ENCODE results near the gene TM7SF2.

GRCh38 chr11:65103476-65103875 lies 8.2 kb upstream of the TM7SF2 start:
- no peak for TF ChIP-seq EZH2 (IDR thresholded peaks at IDR 0.05; ENCODE audit: low read depth, low read length, severe bottlenecking)
- TF ChIP-seq CTCF (IDR thresholded peaks at IDR 0.05; ENCODE audit: control extremely low read depth in 1 of 3, insufficient read depth in 1 of 3, low read depth in 1 of 3, low read length in 3 of 3) = no peak
- TF ChIP-seq SP1 (IDR thresholded peaks at IDR 0.05; ENCODE audit: low read depth, low read length) = no peak
- TF ChIP-seq GABPA (IDR thresholded peaks at IDR 0.05; ENCODE audit: borderline replicate concordance, insufficient read depth, low read length) = no peak
- TF ChIP-seq EP300 (IDR thresholded peaks at IDR 0.05; ENCODE audit: borderline replicate concordance in 1 of 2, low read depth in 2 of 2, low read length in 2 of 2) = no peak
- TF ChIP-seq HDAC6 (IDR thresholded peaks at IDR 0.05; ENCODE audit: low read depth, low read length) = no peak
- no peak for TF ChIP-seq ASH2L (IDR thresholded peaks at IDR 0.05; ENCODE audit: low read length)
- no peak for TF ChIP-seq MAX (IDR thresholded peaks at IDR 0.05)
- TF ChIP-seq POLR2AphosphoS5 (IDR thresholded peaks at IDR 0.05; ENCODE audit: low read depth, low read length) = no peak
- no peak for TF ChIP-seq TBP (IDR thresholded peaks at IDR 0.05; ENCODE audit: low read depth, low read length)
- no peak for TF ChIP-seq JUND (IDR thresholded peaks at IDR 0.05; ENCODE audit: low read length)
